ENCODE results near the gene NME3.

NME3 gene

GRCh38 chr16:1767116-1767994 is 4.0 kb downstream of the NME3 start:
- DNase-seq: no peak

GRCh38 chr16:1766701-1767100 is 4.6 kb downstream of the NME3 start:
- DNase-seq: no peak

DNA sequence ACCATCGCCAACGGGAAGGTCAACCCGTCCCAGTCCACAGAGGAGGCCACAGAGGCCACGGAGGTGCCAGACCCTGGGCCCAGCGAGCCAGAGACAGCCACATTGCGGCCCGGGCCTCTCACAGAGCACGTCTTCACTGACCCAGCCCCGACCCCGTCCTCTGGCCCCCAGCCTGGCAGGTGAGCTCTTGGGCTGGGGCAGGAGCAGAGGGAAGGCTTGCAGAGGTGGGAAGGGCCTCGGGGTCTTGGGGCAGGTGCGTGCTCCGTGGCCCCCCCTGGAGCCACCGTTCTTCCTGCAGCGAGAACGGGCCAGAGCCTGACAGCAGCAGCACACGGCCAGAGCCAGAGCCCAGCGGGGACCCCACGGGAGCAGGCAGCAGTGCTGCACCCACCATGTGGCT is 5.1 kb downstream of the NME3 start:
- no peak for DNase-seq

DNA sequence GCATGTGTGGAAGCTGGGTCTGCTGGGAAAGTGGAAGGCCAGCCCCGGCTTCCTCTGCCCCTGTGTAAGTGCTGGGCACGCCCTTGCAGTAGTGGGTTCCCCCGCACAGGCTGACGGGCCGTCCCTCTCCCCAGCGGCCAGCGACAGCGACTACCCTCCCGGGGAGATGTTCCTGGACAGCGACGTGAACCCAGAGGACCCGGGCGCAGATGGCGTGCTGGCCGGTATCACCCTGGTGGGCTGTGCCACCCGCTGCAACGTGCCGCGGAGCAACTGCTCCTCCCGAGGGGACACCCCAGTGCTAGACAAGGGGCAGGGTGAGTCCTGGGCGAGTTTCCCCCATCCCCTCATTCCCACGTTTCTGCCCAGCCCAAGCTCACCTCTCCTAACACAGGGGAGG is 5.5 kb downstream of the NME3 start:
- no peak for DNase-seq

- no peak for DNase-seq
These were observed 6.4 kb downstream of the NME3 start for GRCh38 chr16:1764971-1765370.

- DNase-seq: no peak
These were observed 7.5 kb downstream of the NME3 start for GRCh38 chr16:1763521-1764511.

- DNase-seq: no peak
These were observed 8.3 kb downstream of the NME3 start for GRCh38 chr16:1762879-1763520.

DNA sequence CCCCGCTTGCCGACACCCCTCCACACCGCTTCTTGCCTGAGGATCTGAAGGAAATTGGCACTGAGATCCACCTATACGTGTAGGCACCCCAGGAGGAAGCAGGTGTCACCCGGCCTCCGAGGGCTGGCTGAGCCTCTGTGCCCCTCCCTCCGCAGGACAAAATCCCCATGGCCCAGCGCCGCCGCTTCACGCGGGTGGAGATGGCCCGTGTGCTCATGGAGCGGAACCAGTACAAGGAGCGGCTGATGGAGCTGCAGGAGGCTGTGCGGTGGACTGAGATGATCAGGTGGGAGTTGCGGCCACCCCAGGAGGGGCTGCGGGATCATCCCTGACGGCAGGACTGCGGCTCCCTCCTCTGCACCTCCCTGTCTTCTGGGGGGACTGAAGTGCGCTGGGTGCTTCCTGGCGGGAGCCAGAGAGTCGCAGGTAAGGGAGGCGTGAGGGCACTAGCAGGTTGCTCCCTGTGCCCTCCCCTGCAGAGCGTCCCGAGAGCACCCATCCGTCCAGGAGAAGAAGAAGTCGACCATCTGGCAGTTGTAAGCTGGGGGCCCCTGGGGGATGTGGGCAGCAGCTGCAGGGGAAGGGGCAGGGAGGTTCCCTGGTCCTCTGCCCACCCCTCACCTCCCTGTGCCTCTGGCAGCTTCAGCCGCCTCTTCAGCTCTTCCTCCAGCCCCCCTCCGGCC is 9.0 kb downstream of the NME3 start:
- DNase-seq: no peak

GRCh38 chr16:1761751-1762150 is 9.6 kb downstream of the NME3 start:
- no peak for DNase-seq

DNA sequence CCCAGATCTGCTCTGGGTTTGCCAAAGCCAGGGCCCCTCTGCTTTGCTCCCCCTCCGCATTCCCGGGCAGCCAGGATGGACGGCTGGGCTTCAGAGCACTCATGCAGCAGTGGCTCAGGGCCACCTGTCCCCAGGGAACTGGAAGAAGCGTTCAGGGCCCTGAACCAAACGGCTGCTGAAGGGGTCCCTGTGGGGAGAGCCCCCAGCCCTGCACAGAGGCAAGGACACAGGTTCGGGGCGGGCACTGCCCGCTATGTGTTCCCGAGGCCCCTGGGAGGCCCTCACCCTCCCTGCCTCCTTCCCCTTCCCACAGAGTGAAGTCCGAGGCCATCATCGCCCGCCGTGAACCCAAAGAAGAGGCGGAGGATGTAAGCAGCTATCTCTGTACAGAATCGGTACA is 10.4 kb downstream of the NME3 start:
- DNase-seq: no peak

DNA sequence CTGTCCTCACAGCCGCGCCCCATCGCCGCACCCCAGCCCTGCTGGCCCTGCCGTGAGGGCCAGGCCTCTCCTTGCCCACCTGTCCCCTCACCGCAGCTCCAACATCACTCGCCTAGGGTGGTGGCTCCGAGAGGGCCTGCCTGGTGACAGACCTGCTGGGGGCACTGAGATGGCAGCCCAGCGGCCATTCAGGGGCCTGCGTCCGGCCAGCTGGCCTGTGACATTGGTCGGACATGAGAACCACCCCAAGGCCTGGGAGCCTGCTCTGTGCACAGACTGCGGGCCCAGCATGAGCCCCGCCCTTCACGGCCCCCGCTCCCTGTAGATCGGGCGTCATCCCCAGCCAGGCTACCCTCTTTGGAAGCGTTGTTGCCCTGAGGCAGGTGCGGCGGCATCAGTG is 11.8 kb downstream of the NME3 start:
- DNase-seq: no peak

GRCh38 chr16:1758923-1759322 is 12.4 kb downstream of the NME3 start:
- no peak for DNase-seq

DNA sequence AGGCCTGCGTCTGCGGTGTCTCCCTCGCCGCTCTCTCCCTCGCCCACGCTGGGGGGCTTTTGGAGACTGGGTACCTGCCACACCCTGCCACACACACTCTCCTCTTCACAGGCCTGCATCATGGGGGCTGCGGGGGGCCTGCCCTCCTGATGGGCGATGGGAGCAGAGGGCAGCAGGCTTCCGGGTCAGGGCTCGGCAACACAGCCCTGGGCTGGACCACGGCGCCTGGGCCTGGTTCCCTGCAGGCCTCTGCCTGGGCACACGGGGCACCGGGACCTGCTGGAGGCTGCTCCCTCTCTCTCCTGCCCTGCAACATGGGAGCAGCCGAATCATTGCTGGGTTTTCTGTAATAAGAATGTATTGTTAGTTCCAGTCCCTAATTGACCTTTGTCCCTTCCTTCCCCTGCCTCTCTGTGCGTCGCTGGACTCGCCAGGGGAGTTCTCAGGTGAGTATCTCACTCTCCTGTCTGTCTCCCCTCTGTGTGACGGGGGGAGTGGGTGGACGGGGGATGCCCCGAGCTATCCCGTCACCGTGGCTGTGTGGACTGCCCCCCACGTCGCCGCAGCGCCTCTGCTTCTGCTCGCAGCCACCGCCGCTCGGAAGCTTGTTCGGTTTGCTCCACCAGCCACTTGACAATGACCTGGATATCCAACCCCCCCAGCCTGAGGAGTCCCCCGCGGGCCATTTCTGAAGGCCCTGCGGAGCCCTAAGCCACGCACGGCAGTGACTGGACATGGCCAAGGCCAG is 13.5 kb downstream of the NME3 start:
- no peak for DNase-seq

DNA sequence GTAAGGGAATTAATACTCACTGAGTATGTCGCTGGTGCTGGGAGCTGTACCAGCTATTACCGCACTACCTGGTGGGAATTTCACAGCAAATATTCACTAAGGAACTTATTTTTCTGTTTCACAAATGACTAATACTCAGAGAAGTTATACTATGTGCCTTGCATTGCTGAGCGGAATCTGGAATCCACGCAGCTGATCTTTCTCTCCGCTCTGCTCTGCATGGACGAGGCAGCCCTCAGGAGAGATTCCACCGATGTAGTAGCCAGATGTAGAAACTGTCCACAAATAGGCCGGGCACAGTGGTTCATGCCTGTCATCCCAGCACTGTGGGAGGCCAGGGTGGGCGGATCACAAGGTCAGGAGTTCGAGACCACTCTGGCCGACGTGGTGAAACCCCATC is 17.1 kb downstream of the NME3 start:
- no peak for DNase-seq

- DNase-seq: no peak
These were observed 18.5 kb downstream of the NME3 start for GRCh38 chr16:1752853-1753252.

GRCh38 chr16:1751946-1752345 is 19.4 kb downstream of the NME3 start:
- no peak for DNase-seq

GRCh38 chr16:1749152-1750117 is 21.9 kb downstream of the NME3 start:
- DNase-seq: no peak

DNA sequence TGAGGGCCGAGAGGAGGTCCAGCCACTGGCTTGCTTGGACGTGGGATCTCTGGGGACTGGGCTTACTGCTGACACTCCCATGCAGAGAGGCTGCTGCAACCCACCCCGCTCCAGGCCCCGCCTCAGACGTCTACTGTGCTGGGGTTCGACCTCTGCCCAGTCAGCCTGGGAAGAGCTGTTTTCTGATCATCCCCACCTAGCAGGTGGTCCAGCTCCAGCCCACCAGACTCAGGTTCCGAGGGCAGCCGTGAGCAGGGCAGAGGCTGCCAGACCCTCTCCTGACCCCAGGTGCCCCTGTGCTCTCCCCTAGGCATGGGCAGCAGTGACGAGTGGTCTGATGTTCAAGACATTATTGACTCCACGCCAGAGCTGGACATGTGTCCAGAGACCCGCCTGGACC is 23.4 kb downstream of the NME3 start:
- no peak for DNase-seq

DNA sequence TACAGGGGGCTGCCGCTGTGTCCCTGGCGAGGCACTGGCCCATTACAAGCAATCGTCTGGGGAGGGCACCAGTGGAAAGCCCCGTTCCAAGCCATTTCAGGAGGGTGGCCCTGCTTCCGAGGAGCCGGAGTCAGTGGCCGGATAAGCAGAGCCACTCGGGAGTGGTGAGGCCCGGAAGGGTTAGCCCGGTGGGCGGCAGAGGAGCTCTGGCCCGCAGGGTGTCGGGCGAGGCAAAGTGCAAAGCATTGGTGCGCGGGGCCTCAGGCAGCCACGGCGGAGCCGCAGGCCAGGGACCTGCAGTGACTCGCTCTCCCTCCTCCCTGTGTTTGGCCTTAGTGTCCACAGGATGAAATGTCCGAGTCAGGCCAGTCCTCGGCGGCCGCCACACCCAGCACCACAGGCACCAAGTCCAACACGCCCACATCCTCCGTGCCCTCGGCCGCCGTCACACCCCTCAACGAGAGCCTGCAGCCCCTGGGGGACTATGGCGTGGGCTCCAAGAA is 24.6 kb downstream of the NME3 start:
- DNase-seq: no peak

GRCh38 chr16:1745900-1746692 is 25.2 kb downstream of the NME3 start:
- no peak for DNase-seq
